SK-N-MC (cell line): Measurements from ENCODE around the gene QTRT2.

ENCODE experiments used
- DNase-seq: peaks from one replicate; pipeline ENCODE4 v3.0.0-alpha.2; 2011; ENCODE audit warnings: low read depth, low spot score
- H3K27ac ChIP-seq: fragments of 200-600 bp; sonication (generic); 2 replicates; pipeline ENCODE4 v1.5.1; 2016; ENCODE audit warnings: mixed run types
- H3K36me3 ChIP-seq: fragments of 200-600 bp; sonication (generic); 2 replicates; pipeline ENCODE4 v1.6.1; 2017; ENCODE audit warnings: antibody characterized with exemption, low read length, mixed read lengths; ENCODE audit not compliant: insufficient read depth
- H3K4me3 ChIP-seq: fragments of 200-600 bp; sonication (generic); 2 replicates; pipeline ENCODE4 v1.5.1; 2016
- H3K9ac ChIP-seq: fragments of 200-600 bp; sonication (generic); 2 replicates; pipeline ENCODE4 v1.8.0; 2017; ENCODE audit warnings: mixed run types, mixed read lengths; ENCODE audit not compliant: insufficient read length
- H3K9me3 ChIP-seq: fragments of 200-600 bp; sonication (generic); 2 replicates; pipeline ENCODE4 v1.6.1; 2017; ENCODE audit warnings: low read depth, mild to moderate bottlenecking, antibody characterized with exemption, low read length, moderate library complexity, mixed read lengths
- EZH2 ChIP-seq: fragments of 200-600 bp; sonication (generic); IDR thresholded peaks from one replicate; pipeline ENCODE4 v1.6.1; 2017; ENCODE audit warnings: antibody characterized with exemption
- FOXP2 ChIP-seq: optimal IDR thresholded peaks from 2 replicates; pipeline ENCODE3; 2011; ENCODE audit warnings: mild to moderate bottlenecking, moderate library complexity; ENCODE audit not compliant: insufficient read depth; ENCODE audit errors: extremely low read length, control extremely low read depth
- POLR2AphosphoS5 ChIP-seq: IDR thresholded peaks from 2 replicates; pipeline ENCODE4 v1.6.1; 2012; ENCODE audit warnings: mild to moderate bottlenecking, low read depth, low read length, borderline replicate concordance

Gene QTRT2

DNA sequence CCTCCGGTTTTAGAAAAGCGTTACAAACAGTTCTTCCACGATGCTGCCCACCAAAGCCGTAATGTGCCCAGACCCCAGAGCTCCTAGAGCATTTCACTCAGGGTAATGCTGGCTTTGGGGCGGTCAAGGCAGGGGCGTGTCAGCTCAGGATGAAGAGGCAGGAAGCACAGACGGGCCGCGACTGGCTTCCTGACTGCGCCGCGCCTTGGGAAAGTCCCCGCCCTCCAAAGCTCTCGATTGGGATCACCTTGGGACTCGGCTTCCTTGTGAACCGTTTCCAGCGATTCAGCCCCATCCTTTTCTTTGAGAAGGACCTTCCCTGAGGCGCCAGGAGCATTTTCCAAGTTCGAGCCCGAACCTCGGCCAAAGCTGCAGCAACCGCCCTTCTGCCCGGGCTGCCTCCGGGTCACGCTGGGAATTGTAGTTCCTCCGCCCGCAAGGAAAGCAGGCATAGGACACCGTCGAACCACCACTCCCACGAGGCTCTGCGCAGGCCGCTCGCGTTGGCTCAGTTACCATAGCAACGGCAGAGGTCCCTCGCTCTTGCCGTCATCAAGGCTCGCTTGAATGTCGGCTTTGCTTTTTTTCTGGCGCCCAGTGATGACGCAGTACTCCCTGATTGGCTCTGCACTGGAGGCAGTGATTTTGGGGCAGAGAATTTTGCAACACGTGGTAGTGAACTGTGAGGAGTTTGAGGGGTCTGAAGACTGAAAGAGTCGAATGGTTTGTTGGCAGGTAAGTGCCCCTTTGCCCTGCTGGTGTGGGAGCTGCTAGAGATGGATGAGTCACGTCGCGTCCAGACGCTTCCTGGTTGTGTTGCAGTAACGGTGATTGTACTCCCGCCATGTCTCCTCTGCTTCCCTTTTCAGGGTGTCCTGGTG, at the start of gene QTRT2, which contains the start of gene CCDC191:
TSS of gene QTRT2 (plus strand) at position 608 of the 881 bp plus-strand sequence. CDS start 8,521 bp downstream, outside the sequence.
TSS of gene CCDC191 (minus strand) at position 397 of the 881 bp plus-strand sequence. CDS start at position 337, 60 bp downstream.
- H3K4me3 ChIP-seq = peak within 1 kb of the TSS; percentile 97
- H3K27ac ChIP-seq = peak within 1 kb of the TSS; percentile 51; the same call in 1 of the 2 replicates
- DNase-seq = peak; percentile 96
- H3K36me3 ChIP-seq = peaks cover 6% of the 10 kb centered on the region; the same call in 1 of the 2 replicates
- peak within 1 kb of the TSS; percentile 86 for H3K9ac ChIP-seq
- no peaks in the 10 kb centered on the region for H3K9me3 ChIP-seq
- TF ChIP-seq EZH2 (no peak), POLR2AphosphoS5 (peak; percentile 80)

DNA sequence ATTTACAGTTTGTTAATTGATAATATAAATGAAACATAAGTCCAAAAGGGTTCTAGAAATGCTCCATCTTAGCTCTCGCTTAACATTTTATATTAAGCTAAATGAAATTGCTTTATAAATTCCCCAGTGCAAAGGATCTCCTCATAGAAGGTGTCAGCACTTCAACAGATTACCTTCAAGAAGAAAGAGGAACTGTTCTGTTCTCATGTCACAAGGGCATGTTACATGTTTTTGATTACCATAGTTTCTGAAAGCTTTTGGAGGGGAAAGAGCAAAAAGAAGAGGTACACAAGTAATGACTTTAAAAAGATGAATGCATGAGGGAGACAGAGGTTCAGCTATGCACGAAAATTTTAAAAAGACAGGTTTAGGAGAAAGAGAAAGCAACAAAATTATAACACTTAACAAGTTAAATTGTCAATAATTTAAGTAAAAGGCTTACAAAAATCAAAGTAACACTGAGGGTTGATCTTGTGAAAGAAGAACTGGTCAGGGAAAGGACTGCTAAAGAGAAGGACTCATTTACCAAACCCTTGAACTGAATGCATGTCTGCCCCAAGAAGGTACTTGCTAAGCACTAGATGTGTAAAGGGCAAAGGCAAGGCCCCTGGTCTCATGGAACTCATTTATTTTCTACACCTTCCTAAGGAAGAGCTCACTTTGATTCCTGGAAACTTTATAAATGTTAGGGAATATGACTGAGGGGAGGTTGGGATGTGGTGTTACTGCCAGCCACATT, 45.3 kb upstream of the QTRT2 start:
- Histone ChIP-seq H3K4me3 (no peak overlapping the region), H3K27ac (no peak overlapping the region), H3K9ac (no peak overlapping the region), H3K9me3 (no peaks in the 10 kb centered on the region), H3K36me3 (no peaks in the 10 kb centered on the region)
- no peak for TF ChIP-seq POLR2AphosphoS5
- TF ChIP-seq EZH2 = no peak
- no peak for TF ChIP-seq FOXP2
- DNase-seq = no peak

DNA sequence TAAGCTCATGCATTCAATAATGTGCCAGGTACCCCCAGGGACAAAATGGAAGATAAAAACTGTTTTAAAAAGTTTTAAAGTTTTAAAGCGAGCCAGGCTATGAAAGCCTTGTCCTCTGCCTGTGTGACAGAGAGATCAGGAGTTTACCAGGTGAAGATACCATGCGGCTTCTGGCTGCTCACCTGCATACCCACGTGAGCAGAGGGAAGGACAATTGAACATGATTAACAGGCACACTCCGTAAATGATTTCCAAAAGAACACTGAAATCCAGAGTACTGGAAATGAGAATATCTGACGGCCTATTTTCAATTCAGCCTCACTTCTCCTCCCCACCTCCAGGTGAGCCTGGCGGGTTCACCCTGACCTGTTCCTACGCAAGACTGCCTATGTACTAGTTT, 42.3 kb upstream of the QTRT2 start:
- TF ChIP-seq EZH2 (no peak), POLR2AphosphoS5 (no peak), FOXP2 (no peak)
- no peak for DNase-seq
- Histone ChIP-seq H3K9ac (no peak overlapping the region), H3K9me3 (no peaks in the 10 kb centered on the region), H3K4me3 (no peak overlapping the region), H3K36me3 (no peaks in the 10 kb centered on the region), H3K27ac (no peak overlapping the region)

DNA sequence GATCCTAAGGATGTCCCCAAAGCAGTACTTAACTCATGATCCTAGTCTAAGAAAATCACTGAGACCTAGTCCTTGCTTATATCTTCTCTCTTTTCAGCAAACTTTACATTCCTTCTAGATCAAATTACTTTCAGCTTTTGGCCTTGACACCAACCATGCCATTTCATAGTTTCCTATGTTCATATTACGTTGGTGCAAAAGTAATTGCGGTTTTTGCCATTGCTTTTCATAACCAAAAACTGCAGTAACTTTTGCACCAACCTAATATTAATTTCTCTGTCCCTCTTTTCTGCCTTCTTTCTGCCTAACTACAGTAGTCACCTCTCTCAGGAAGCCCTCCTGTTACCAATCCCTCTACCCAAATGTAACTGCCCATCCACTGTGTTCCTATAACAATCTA, 37.1 kb upstream of the QTRT2 start:
- no peak for DNase-seq
- no peak overlapping the region for H3K27ac ChIP-seq
- no peak overlapping the region for H3K4me3 ChIP-seq
- no peak for TF ChIP-seq EZH2
- TF ChIP-seq FOXP2 = no peak
- TF ChIP-seq POLR2AphosphoS5 = no peak
- H3K9me3 ChIP-seq = no peaks in the 10 kb centered on the region
- H3K9ac ChIP-seq = no peak overlapping the region
- H3K36me3 ChIP-seq = no peaks in the 10 kb centered on the region

DNA sequence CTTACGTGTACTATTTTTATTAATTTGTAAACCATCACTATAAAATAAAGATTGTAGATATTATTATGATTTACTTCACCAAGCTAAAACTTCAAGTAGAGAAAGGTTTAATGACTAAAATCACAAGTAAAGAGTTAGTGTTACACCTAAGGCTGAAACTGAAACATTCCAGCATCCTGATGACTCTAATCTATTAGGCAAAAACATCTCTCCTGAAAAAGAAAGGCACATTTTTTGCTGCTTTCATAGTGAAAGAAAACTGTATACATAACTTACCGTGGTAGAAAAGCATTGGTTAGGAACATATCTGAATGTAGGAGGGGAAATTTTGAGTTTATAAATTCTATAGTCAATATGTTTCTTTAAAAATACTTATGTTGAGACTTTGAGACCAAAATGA, 35.6 kb upstream of the QTRT2 start:
- no peak for TF ChIP-seq POLR2AphosphoS5
- TF ChIP-seq FOXP2 = no peak
- no peak for TF ChIP-seq EZH2
- Histone ChIP-seq H3K27ac (no peak overlapping the region), H3K9ac (no peak overlapping the region), H3K36me3 (no peaks in the 10 kb centered on the region), H3K9me3 (no peaks in the 10 kb centered on the region), H3K4me3 (no peak overlapping the region)
- DNase-seq = no peak

DNA sequence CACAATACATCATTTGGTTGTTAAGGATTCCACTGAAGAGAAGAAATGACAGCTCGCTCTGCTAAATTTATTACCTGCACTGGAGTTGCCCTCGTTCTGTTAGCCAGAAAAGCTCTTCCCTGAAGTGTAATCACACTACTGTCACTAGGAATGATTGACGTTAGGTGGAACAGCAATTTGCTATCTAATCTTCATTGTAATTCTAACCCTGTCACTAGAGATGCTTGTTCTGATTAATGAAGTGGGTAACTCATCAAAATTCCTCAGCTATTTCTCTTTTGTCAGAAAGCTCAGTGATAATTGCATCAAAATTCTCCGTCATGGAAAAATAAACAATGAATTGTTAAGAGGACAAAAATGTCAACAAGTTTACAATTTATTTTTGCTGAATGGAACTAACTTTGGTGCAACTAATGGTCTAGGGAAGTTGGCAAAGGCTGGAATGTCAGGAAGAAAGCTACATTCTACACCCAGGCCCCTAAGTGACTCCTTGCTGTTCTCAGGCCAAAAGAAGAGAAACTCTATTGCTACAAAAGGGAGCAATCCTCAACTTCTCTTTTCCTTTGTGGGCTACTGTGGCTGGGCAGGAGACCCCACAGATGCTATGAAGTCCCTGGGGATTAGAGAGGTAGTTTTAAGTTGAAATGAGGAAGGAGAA, 34.3 kb upstream of the QTRT2 start:
- Histone ChIP-seq H3K9me3 (no peaks in the 10 kb centered on the region), H3K27ac (no peak overlapping the region), H3K36me3 (no peaks in the 10 kb centered on the region), H3K9ac (no peak overlapping the region), H3K4me3 (no peak overlapping the region)
- TF ChIP-seq EZH2 (no peak), POLR2AphosphoS5 (no peak), FOXP2 (no peak)
- DNase-seq = no peak

DNA sequence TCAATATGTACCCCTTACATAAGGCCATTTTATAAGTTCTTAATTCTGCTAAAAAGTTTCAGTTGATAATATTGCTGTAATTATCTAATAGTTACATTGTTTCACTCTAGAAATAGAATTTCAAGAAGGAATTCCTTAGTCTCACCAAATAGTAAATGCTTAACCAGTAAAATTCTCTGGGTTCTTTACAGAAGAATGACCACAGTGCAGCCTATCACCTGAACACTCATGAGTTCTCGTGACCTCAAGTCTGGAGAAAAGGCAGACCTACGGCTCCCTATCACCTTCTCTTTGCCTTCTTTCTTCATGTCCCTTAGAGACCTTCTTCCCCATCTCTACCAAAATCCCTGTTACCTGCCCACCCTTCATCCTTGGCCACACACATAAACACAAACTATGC, 31.1 kb upstream of the QTRT2 start:
- Histone ChIP-seq H3K36me3 (no peaks in the 10 kb centered on the region), H3K9ac (no peak overlapping the region), H3K9me3 (no peaks in the 10 kb centered on the region), H3K27ac (no peak overlapping the region), H3K4me3 (no peak overlapping the region)
- no peak for TF ChIP-seq EZH2
- no peak for TF ChIP-seq FOXP2
- TF ChIP-seq POLR2AphosphoS5 = no peak
- no peak for DNase-seq

DNA sequence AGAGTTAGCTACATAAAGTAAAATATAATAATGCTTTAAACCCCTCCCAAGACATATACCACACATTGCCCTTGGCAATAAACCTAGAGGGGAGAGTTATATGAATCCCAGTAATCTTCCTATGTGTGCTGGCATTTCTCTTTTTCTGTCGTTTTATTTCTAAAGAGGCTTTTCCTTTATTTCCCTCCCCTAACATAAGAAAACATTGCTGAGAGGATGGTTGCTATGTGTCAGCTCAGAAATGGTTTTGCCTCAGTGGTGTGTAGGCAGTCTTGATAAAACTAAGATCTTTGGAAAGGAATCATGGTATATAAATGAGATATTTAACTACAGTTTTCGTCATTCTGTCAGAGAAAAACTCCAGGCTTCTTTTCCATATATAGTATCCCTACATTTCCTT, 30.2 kb upstream of the QTRT2 start:
- H3K4me3 ChIP-seq = no peak overlapping the region
- no peak for DNase-seq

More for the DNA sequence above, 30.2 kb upstream of the QTRT2 start:
- TF ChIP-seq FOXP2 = no peak
- no peak for TF ChIP-seq POLR2AphosphoS5
- TF ChIP-seq EZH2 = no peak
- Histone ChIP-seq H3K9ac (no peak overlapping the region), H3K9me3 (no peaks in the 10 kb centered on the region), H3K27ac (no peak overlapping the region), H3K36me3 (no peaks in the 10 kb centered on the region)
